Kidney (tissue), 14 donors: ENCODE measurements around the gene NUDT1. TPM values are rescaled to one million over a fixed set of nuclear protein-coding genes. Genes with fewer than 3 reads are reported as not detected.

Experiments
- DNase-seq, 5 donors: peaks; one replicate each; pipeline ENCODE4 v3.0.0-alpha.2; 2013 to 2020
- FAIRE-seq: peaks from 2 replicates; lab custom pipeline; 2012; peaks lifted over from hg19 to GRCh38; lab: Jason Lieb, UNC
- H3K27ac ChIP-seq, 2 donors: one replicate each; pipeline ENCODE4 v1.7.0; 2013; ENCODE audit warnings: low read depth in 2 of 2, low read length in 2 of 2, inconsistent platforms in 1 of 2
- H3K27me3 ChIP-seq: one replicate; pipeline ENCODE4 v1.7.1; 2013; ENCODE audit warnings: low read length, inconsistent platforms; ENCODE audit not compliant: control insufficient read depth, insufficient read depth
- H3K36me3 ChIP-seq, 3 donors: one replicate each; pipeline versions ENCODE4 v1.7.0 to v1.7.1; 2013; ENCODE audit warnings: low read length in 3 of 3, control low read depth in 1 of 3, inconsistent platforms in 1 of 3; ENCODE audit not compliant: insufficient read depth in 3 of 3, control insufficient read depth in 2 of 3
- H3K4me1 ChIP-seq, 3 donors: one replicate each; pipeline versions ENCODE4 v1.7.0 to v1.7.1; 2013; ENCODE audit warnings: low read length in 3 of 3, inconsistent platforms in 1 of 3, low read depth in 1 of 3; ENCODE audit not compliant: control insufficient read depth in 2 of 3, insufficient read depth in 2 of 3
- H3K4me3 ChIP-seq, 3 donors: one replicate each; pipeline versions ENCODE4 v1.7.0 to v1.8.1; 2013; ENCODE audit warnings: low read length in 3 of 3, control low read depth in 1 of 3, inconsistent platforms in 1 of 3
- H3K9ac ChIP-seq, 3 donors: one replicate each; pipeline versions ENCODE4 v1.7.0 to v1.7.1; 2013; ENCODE audit warnings: low read length in 3 of 3, control low read depth in 1 of 3, inconsistent platforms in 1 of 3
- H3K9me3 ChIP-seq, 3 donors: one replicate each; pipeline versions ENCODE4 v1.7.0 to v1.7.1; 2013; ENCODE audit warnings: low read length in 3 of 3, control low read depth in 1 of 3, inconsistent platforms in 1 of 3; ENCODE audit not compliant: control insufficient read depth in 2 of 3, insufficient read depth in 1 of 3
- intact Hi-C: fragments of 100-400 bp; cut with DNase I; formaldehyde crosslinking; loops from one replicate; pipeline ENCODE4 v1.11.1; 2022
- polyA plus RNA-seq: library from polyadenylated mRNA; stranded (reverse); fragments of 350-450 nt; fragmentation: Illumina TruSeq; extraction: RNeasy Lipid Tissue Mini Kit (QIAGEN cat#74804); gene quantifications from one replicate; pipeline ENCODE4 v1.2.3, GENCODE V29; 2014; ENCODE audit warnings: low read depth, low replicate concordance; ENCODE audit not compliant: insufficient read depth
- total RNA-seq: library from RNA; stranded (reverse); fragmentation: NEBNext Ultra II Directional; extraction: Animal tissue kit (Norgen Biotek cat#: 25700); gene quantifications from one replicate; pipeline ENCODE4 v1.2.1, GENCODE V29; 2021
- TF ChIP-seq, protein P1 (sequence below): IDR thresholded peaks from 3 replicates; pipeline ENCODE4 v1.5.1; 2012; ENCODE audit warnings: mild to moderate bottlenecking, moderate library complexity, borderline replicate concordance; ENCODE audit not compliant: insufficient read depth; ENCODE audit errors: extremely low read depth
- donor health status: control.
- donor health status: control.
- donor health status: control.
- donor health status: control.
- donor health status: control.
- donor health status: DM: yes; HTN: yes; CAD: no.
- donor health status: Normal renal cell carcinoma (clear cell type).

The NUDT1 gene
- total and polyA plus RNA-seq, 2 donors from 2014 or later: 9.3 to 12.1 TPM

DNA sequence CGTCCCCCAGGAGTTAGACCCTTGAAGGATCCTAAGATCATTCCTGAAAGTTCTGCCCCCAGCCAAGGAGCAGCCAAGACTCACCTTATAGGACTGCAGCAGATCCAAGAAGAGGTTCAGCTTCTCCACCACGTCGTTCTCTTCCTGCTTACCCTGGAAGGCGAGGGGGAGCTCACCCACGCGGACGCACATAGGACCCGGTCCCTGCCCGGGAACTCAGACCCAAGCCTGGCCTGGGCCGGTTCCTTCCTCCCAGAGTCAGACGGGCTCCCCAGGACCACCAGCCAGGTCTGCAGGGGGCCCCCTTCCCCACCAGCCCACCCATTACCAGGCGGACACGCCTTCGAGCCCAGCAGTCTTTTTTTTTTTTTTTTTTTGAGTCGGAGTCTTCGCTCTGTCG is 15.6 kb downstream of the NUDT1 start:
- Histone ChIP-seq H3K4me1 (no peaks in the 10 kb centered on the region), H3K9ac (no peak overlapping the region), H3K36me3 (no peaks in the 10 kb centered on the region), H3K27ac (no peak overlapping the region), H3K4me3 (no peak overlapping the region), H3K9me3 (no peaks in the 10 kb centered on the region), H3K27me3 (no peaks in the 10 kb centered on the region)
- intact Hi-C loops: no loop called here
- DNase-seq (no peak), FAIRE-seq (no peak)
- TF ChIP-seq, protein P1, sequence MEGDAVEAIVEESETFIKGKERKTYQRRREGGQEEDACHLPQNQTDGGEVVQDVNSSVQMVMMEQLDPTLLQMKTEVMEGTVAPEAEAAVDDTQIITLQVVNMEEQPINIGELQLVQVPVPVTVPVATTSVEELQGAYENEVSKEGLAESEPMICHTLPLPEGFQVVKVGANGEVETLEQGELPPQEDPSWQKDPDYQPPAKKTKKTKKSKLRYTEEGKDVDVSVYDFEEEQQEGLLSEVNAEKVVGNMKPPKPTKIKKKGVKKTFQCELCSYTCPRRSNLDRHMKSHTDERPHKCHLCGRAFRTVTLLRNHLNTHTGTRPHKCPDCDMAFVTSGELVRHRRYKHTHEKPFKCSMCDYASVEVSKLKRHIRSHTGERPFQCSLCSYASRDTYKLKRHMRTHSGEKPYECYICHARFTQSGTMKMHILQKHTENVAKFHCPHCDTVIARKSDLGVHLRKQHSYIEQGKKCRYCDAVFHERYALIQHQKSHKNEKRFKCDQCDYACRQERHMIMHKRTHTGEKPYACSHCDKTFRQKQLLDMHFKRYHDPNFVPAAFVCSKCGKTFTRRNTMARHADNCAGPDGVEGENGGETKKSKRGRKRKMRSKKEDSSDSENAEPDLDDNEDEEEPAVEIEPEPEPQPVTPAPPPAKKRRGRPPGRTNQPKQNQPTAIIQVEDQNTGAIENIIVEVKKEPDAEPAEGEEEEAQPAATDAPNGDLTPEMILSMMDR: no peak

DNA sequence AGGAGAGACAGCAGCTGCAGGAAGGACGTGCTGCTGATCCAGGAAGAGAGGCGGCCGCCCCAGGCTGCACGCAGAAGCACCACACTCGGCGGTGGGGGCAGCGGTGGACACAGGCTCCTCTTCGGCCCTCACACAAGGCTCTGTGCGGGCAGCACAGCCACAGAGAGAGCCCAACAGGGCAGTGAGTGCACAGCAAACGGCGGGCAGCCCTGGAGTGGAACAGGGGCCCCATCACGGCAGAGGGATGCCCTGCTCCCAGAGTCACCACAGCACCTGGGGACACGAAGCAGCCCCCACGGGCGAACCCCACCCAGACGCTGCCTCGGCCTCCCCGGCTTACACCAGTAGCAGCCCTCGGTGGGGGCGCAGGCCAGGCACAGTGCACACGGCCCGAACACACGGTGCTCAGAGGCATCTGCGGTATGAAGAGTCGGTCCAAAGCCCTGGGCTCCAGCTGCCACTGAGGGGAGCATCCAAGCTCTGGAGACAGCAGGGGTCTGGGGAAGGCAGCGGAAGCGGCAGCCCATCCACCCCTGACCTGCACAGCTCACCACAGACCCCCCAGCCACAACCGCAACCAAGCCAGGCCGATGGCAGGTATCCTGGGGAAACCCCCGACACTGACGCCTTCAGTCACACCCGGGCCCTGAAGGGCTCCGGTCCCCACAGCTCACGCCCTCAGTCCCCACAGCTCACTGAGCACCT is 16.8 kb downstream of the NUDT1 start:
- no peak overlapping the region for H3K27ac ChIP-seq
- TF ChIP-seq, protein P1: no peak
- no peaks in the 10 kb centered on the region for H3K36me3 ChIP-seq
- H3K4me1 ChIP-seq: no peaks in the 10 kb centered on the region
- no peak for DNase-seq
- H3K9ac ChIP-seq: no peak overlapping the region
- no peak overlapping the region for H3K4me3 ChIP-seq
- H3K9me3 ChIP-seq: no peaks in the 10 kb centered on the region
- intact Hi-C loops: no loop called here
- FAIRE-seq: no peak
- no peaks in the 10 kb centered on the region for H3K27me3 ChIP-seq

DNA sequence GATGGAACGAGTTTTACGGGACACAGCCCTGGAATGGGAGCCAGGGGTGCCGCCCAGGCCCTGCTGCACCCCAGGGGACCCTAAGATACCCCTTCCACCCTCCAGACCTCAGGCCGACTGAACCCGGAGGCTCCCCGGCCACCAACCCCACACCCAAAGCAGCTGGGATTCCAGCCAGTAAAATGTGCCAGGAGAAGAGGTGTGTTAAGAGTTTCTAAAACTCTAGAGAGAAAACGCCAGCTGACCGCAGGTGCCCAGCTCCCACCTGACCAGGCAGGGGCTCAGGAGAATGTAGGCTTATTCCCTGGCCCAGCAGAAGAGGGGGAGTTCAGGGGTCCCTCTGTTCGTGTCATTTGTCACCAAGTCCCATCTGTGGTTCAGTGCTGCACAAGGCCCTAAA is 17.5 kb downstream of the NUDT1 start:
- FAIRE-seq (no peak), DNase-seq (no peak)
- intact Hi-C loops: no loop called here
- H3K27ac ChIP-seq: no peak overlapping the region
- H3K9me3 ChIP-seq: no peaks in the 10 kb centered on the region
- H3K9ac ChIP-seq: no peak overlapping the region
- H3K27me3 ChIP-seq: no peaks in the 10 kb centered on the region
- no peaks in the 10 kb centered on the region for H3K36me3 ChIP-seq
- H3K4me1 ChIP-seq: no peaks in the 10 kb centered on the region
- TF ChIP-seq, protein P1: no peak
- no peak overlapping the region for H3K4me3 ChIP-seq
